CD4-positive, alpha-beta T cell treated with Interleukin-17A for 4 hours (primary cell): ENCODE measurements around the gene DVL3.
A peak's percentile ranks its signal among the peaks of the same experiment; 100 is the strongest.

ENCODE experiments used
- DNase-seq: peaks from one replicate; pipeline ENCODE4 v3.0.0-alpha.2; 2020; ENCODE audit warnings: mixed read lengths

Gene DVL3

GRCh38 chr3:184177767-184178306 is 22.7 kb downstream of the DVL3 start:
- no peak for DNase-seq

- DNase-seq = no peak
Measured at GRCh38 chr3:184178521-184179138, 23.5 kb downstream of the DVL3 start.

- no peak for DNase-seq
Measured at GRCh38 chr3:184180165-184180564, 25.0 kb downstream of the DVL3 start.

- no peak for DNase-seq
Measured at GRCh38 chr3:184181596-184181995, 26.4 kb downstream of the DVL3 start.

- DNase-seq = no peak
Measured at GRCh38 chr3:184183679-184184078, 28.5 kb downstream of the DVL3 start.

GRCh38 chr3:184184546-184185230 is 29.5 kb downstream of the DVL3 start:
- no peak for DNase-seq

GRCh38 chr3:184185461-184186183 is 30.4 kb downstream of the DVL3 start:
- peak; percentile 100 for DNase-seq

- no peak for DNase-seq
Measured at GRCh38 chr3:184186184-184186901, 31.2 kb downstream of the DVL3 start, which contains the start of gene ABCF3. Gene ABCF3 (plus strand): TSS chr3:184186199. CDS start chr3:184186208, 9 bp downstream.

GRCh38 chr3:184186902-184187207 is 31.7 kb downstream of the DVL3 start:
- DNase-seq = no peak

GRCh38 chr3:184188080-184188479 is 32.9 kb downstream of the DVL3 start:
- DNase-seq = no peak

- no peak for DNase-seq
Measured at GRCh38 chr3:184189421-184189820, 34.2 kb downstream of the DVL3 start.

- no peak for DNase-seq
Measured at GRCh38 chr3:184192889-184193288, 37.7 kb downstream of the DVL3 start.

GRCh38 chr3:184193991-184194539 is 38.9 kb downstream of the DVL3 start:
- DNase-seq = no peak

GRCh38 chr3:184196536-184196935 is 41.4 kb downstream of the DVL3 start:
- no peak for DNase-seq

GRCh38 chr3:184198509-184198908 is 43.3 kb downstream of the DVL3 start:
- no peak for DNase-seq

GRCh38 chr3:184200825-184201224 is 45.6 kb downstream of the DVL3 start:
- DNase-seq = no peak

- DNase-seq = no peak
Measured at GRCh38 chr3:184203526-184203925, 48.3 kb downstream of the DVL3 start.

GRCh38 chr3:184209146-184209923 is 54.2 kb downstream of the DVL3 start:
- DNase-seq = no peak

GRCh38 chr3:184211297-184211696 is 56.1 kb downstream of the DVL3 start:
- DNase-seq = no peak

GRCh38 chr3:184211718-184212117 is 56.5 kb downstream of the DVL3 start:
- DNase-seq = no peak

- DNase-seq = no peak
Measured at GRCh38 chr3:184218814-184219213, 63.6 kb downstream of the DVL3 start.

GRCh38 chr3:184222521-184222920 is 67.3 kb downstream of the DVL3 start:
- no peak for DNase-seq
